Rectal smooth muscle tissue (tissue), 1 donor: ENCODE results near the gene HOTAIR.

Source experiments
- H3K27ac ChIP-seq: one replicate; pipeline ENCODE4 v1.7.0; 2013; ENCODE audit warnings: low read depth, low read length, inconsistent platforms
- H3K27me3 ChIP-seq: one replicate; pipeline ENCODE4 v1.7.0; 2013; ENCODE audit warnings: low read length; ENCODE audit not compliant: control insufficient read depth, insufficient read depth
- H3K36me3 ChIP-seq: one replicate; pipeline ENCODE4 v1.7.0; 2013; ENCODE audit warnings: low read length; ENCODE audit not compliant: control insufficient read depth, insufficient read depth
- H3K4me1 ChIP-seq: one replicate; pipeline ENCODE4 v1.7.0; 2013; ENCODE audit warnings: low read length; ENCODE audit not compliant: control insufficient read depth, insufficient read depth
- H3K4me3 ChIP-seq: one replicate; pipeline ENCODE4 v1.7.0; 2013; ENCODE audit warnings: low read length
- H3K9ac ChIP-seq: one replicate; pipeline ENCODE4 v1.7.0; 2013; ENCODE audit warnings: low read length

The HOTAIR gene

GRCh38 chr12:53959314-53959713 is 15.4 kb downstream of the HOTAIR start:
- Histone ChIP-seq H3K4me1 (no peaks in the 10 kb centered on the region), H3K4me3 (no peak overlapping the region), H3K9ac (no peak overlapping the region), H3K36me3 (no peaks in the 10 kb centered on the region), H3K27ac (no peak overlapping the region), H3K27me3 (peaks cover 61% of the 10 kb centered on the region)

GRCh38 chr12:53958128-53958527 is 16.6 kb downstream of the HOTAIR start:
- Histone ChIP-seq H3K27me3 (peaks cover 67% of the 10 kb centered on the region), H3K4me3 (no peak overlapping the region), H3K9ac (no peak overlapping the region), H3K4me1 (no peaks in the 10 kb centered on the region), H3K27ac (no peak overlapping the region), H3K36me3 (no peaks in the 10 kb centered on the region)

GRCh38 chr12:53956914-53957536 is 17.7 kb downstream of the HOTAIR start:
- Histone ChIP-seq H3K9ac (no peak overlapping the region), H3K27ac (no peak overlapping the region), H3K36me3 (no peaks in the 10 kb centered on the region), H3K4me3 (no peak overlapping the region), H3K27me3 (peaks cover 74% of the 10 kb centered on the region), H3K4me1 (no peaks in the 10 kb centered on the region)

GRCh38 chr12:53956251-53956887 is 18.4 kb downstream of the HOTAIR start:
- no peak overlapping the region for H3K27ac ChIP-seq
- H3K9ac ChIP-seq = no peak overlapping the region
- H3K4me1 ChIP-seq = no peaks in the 10 kb centered on the region
- H3K4me3 ChIP-seq = no peak overlapping the region
- no peaks in the 10 kb centered on the region for H3K36me3 ChIP-seq
- peaks cover 73% of the 10 kb centered on the region for H3K27me3 ChIP-seq

GRCh38 chr12:53955776-53956250 is 18.9 kb downstream of the HOTAIR start:
- Histone ChIP-seq H3K4me1 (no peaks in the 10 kb centered on the region), H3K36me3 (no peaks in the 10 kb centered on the region), H3K4me3 (no peak overlapping the region), H3K27ac (no peak overlapping the region), H3K9ac (no peak overlapping the region), H3K27me3 (peaks cover 79% of the 10 kb centered on the region)

GRCh38 chr12:53955036-53955775 is 19.5 kb downstream of the HOTAIR start:
- H3K9ac ChIP-seq = no peak overlapping the region
- no peak overlapping the region for H3K4me3 ChIP-seq
- no peak overlapping the region for H3K27ac ChIP-seq
- no peaks in the 10 kb centered on the region for H3K4me1 ChIP-seq
- peaks cover 80% of the 10 kb centered on the region for H3K27me3 ChIP-seq
- H3K36me3 ChIP-seq = no peaks in the 10 kb centered on the region

- H3K36me3 ChIP-seq = no peaks in the 10 kb centered on the region
- H3K27me3 ChIP-seq = peaks cover 81% of the 10 kb centered on the region
- no peak within 1 kb of the TSS for H3K4me3 ChIP-seq
- no peak within 1 kb of the TSS for H3K27ac ChIP-seq
- no peaks in the 10 kb centered on the region for H3K4me1 ChIP-seq
- H3K9ac ChIP-seq = no peak within 1 kb of the TSS
Measured at GRCh38 chr12:53954694-53955035, 20.1 kb downstream of the HOTAIR start, which contains the start of gene HOXC12. HOXC12 (plus strand) TSS chr12:53954903; CDS start chr12:53954930, 27 bp downstream.

- Histone ChIP-seq H3K27me3 (peaks cover 80% of the 10 kb centered on the region), H3K4me3 (no peak overlapping the region), H3K9ac (no peak overlapping the region), H3K36me3 (no peaks in the 10 kb centered on the region), H3K27ac (no peak overlapping the region), H3K4me1 (no peaks in the 10 kb centered on the region)
Measured at GRCh38 chr12:53953831-53954693, 20.7 kb downstream of the HOTAIR start.

GRCh38 chr12:53952871-53953734 is 21.7 kb downstream of the HOTAIR start:
- Histone ChIP-seq H3K4me3 (no peak overlapping the region), H3K9ac (no peak overlapping the region), H3K4me1 (no peaks in the 10 kb centered on the region), H3K27me3 (peaks cover 73% of the 10 kb centered on the region), H3K36me3 (no peaks in the 10 kb centered on the region), H3K27ac (no peak overlapping the region)

GRCh38 chr12:53952335-53952694 is 22.4 kb downstream of the HOTAIR start:
- no peaks in the 10 kb centered on the region for H3K36me3 ChIP-seq
- H3K27ac ChIP-seq = no peak overlapping the region
- H3K27me3 ChIP-seq = peaks cover 70% of the 10 kb centered on the region
- H3K4me1 ChIP-seq = no peaks in the 10 kb centered on the region
- H3K9ac ChIP-seq = no peak overlapping the region
- no peak overlapping the region for H3K4me3 ChIP-seq

GRCh38 chr12:53951577-53952334 is 23.0 kb downstream of the HOTAIR start:
- H3K9ac ChIP-seq = no peak overlapping the region
- no peaks in the 10 kb centered on the region for H3K4me1 ChIP-seq
- H3K27ac ChIP-seq = no peak overlapping the region
- H3K4me3 ChIP-seq = no peak overlapping the region
- H3K27me3 ChIP-seq = peaks cover 66% of the 10 kb centered on the region
- H3K36me3 ChIP-seq = no peaks in the 10 kb centered on the region
